GM19328 (cell line): ENCODE results near the gene ZMYND12.
A peak's percentile ranks its signal among the peaks of the same experiment; 100 is the strongest.

Experiments
- ATAC-seq: cut with Tn5 transposase; IDR thresholded peaks from one replicate; pipeline ENCODE4 v1.9.1; 2021; ENCODE audit warnings: mild to moderate bottlenecking, moderate library complexity; ENCODE audit not compliant: unreplicated experiment

The ZMYND12 gene

GRCh38 chr1:42392967-42393848 lies 62.6 kb downstream of the ZMYND12 start:
- ATAC-seq, result no peak

GRCh38 chr1:42392255-42392654 lies 63.6 kb downstream of the ZMYND12 start:
- ATAC-seq, result no peak

GRCh38 chr1:42386051-42386450 lies 69.8 kb downstream of the ZMYND12 start:
- no peak for ATAC-seq

GRCh38 chr1:42385283-42385682 lies 70.5 kb downstream of the ZMYND12 start:
- no peak for ATAC-seq

GRCh38 chr1:42381280-42381673 lies 74.5 kb downstream of the ZMYND12 start:
- ATAC-seq, result no peak

GRCh38 chr1:42380586-42381279 lies 75.1 kb downstream of the ZMYND12 start, which contains the start of gene RIMKLA:
TSS of gene RIMKLA (plus strand) at chr1:42380792. CDS start at chr1:42380935, 143 bp downstream.
- ATAC-seq, result peak; percentile 89
